Measurements from ENCODE around the gene MCU. TPM values are rescaled to one million over a fixed set of nuclear protein-coding genes. Genes with fewer than 3 reads are reported as not detected.

MCU gene
- polyA plus RNA-seq, 1 of the 3 experiments (the other 2 are of a cell fraction), result 20.6 TPM

GRCh38 chr10:72712136-72712535 lies 20.2 kb downstream of the MCU start:
- DNase-seq, result no peak
- peak overlapping the region; percentile 64 to 68; a peak in 3 of 4 replicates for H3K27ac ChIP-seq (ENCODE audit: low read depth in 2 of 2, low read length in 1 of 2)
- WGBS (ENCODE audit: low lambda C conversion rate), result 33% methylated on average over 2 of the region's 2 CpGs
- H3K4me2 ChIP-seq, result peak overlapping the region; percentile 45
- H3K27me3 ChIP-seq (ENCODE audit: insufficient read depth), result no peaks in the 10 kb centered on the region
- peaks cover 14 to 27% of the 10 kb centered on the region in 2 experiments; a peak in 3 of 4 replicates for H3K4me1 ChIP-seq (ENCODE audit: control insufficient read depth in 1 of 2, insufficient read depth in 2 of 2, low read depth in 1 of 2, low read length in 1 of 2)
- no peaks in the 10 kb centered on the region for H4K20me1 ChIP-seq (ENCODE audit: insufficient read depth)
- peaks cover 10 to 16% of the 10 kb centered on the region in 2 experiments for H3K36me3 ChIP-seq (replicated peaks in 1 of 2; ENCODE audit: control insufficient read depth in 1 of 2, insufficient read depth in 2 of 2, low read length in 1 of 2)
- peaks cover 68% of the 10 kb centered on the region for H3K79me2 ChIP-seq (ENCODE audit: insufficient read depth)
- no peaks in the 10 kb centered on the region for H3K9me3 ChIP-seq
- H3K9ac ChIP-seq, result peak overlapping the region; percentile 12; the same call in 1 of the 2 replicates
- TF ChIP-seq TCF12 (IDR thresholded peaks at IDR 0.05), result 0 out of 2 replicates have a peak, but pooled peaks have one; percentile 10
- no peak for TF ChIP-seq SMC3 (IDR thresholded peaks at IDR 0.05; ENCODE audit: low read depth, low read length)
- H2AFZ ChIP-seq (ENCODE audit: low read depth), result 0 out of 2 replicates have a peak overlapping the region, but pooled peaks have one; percentile 37
- POLR2A ChIA-PET, result no interaction called here
- no peaks in the 10 kb centered on the region for H3K9me2 ChIP-seq
- H3K4me3 ChIP-seq (ENCODE audit: low read depth in 2 of 2, low read length in 1 of 2), result no peak overlapping the region
- CTCF ChIA-PET, result no interaction called here
- H3F3A ChIP-seq (replicated peaks; ENCODE audit: insufficient read depth), result peaks cover 6% of the 10 kb centered on the region

- Histone ChIP-seq H3K9me3 (no peaks in the 10 kb centered on the region), H3K4me1 (ENCODE audit: control insufficient read depth in 1 of 2, insufficient read depth in 2 of 2, low read depth in 1 of 2, low read length in 1 of 2) (no peaks in the 10 kb centered on the region), H4K20me1 (ENCODE audit: insufficient read depth) (no peaks in the 10 kb centered on the region), H3K27ac (ENCODE audit: low read depth in 2 of 2, low read length in 1 of 2) (no peak overlapping the region), H3K4me2 (0 out of 2 replicates have a peak overlapping the region, but pooled peaks have one; percentile 3), H3K27me3 (ENCODE audit: insufficient read depth) (no peaks in the 10 kb centered on the region), H3K9me2 (no peaks in the 10 kb centered on the region), H2AFZ (ENCODE audit: low read depth) (no peak overlapping the region), H3K79me2 (ENCODE audit: insufficient read depth) (peaks cover 7% of the 10 kb centered on the region; the same call in 1 of the 2 replicates), H3K4me3 (ENCODE audit: low read depth in 2 of 2, low read length in 1 of 2) (no peak overlapping the region), H3K36me3 (replicated peaks in 1 of 2; ENCODE audit: control insufficient read depth in 1 of 2, insufficient read depth in 2 of 2, low read length in 1 of 2) (peaks cover 16 to 45% of the 10 kb centered on the region in 2 experiments), H3F3A (replicated peaks; ENCODE audit: insufficient read depth) (peaks cover 12% of the 10 kb centered on the region), H3K9ac (no peak overlapping the region)
- TF ChIP-seq RAD21 (IDR thresholded peaks at IDR 0.05; ENCODE audit: low read length), result no peak
- no peak for TF ChIP-seq RXRA (IDR thresholded peaks at IDR 0.05; ENCODE audit: borderline replicate concordance, low read depth)
- no peak for TF ChIP-seq TCF12 (IDR thresholded peaks at IDR 0.05)
- TF ChIP-seq FOXM1 (IDR thresholded peaks at IDR 0.05; ENCODE audit: low read depth), result no peak
- no peak for TF ChIP-seq TEAD4 (IDR thresholded peaks at IDR 0.05; ENCODE audit: borderline replicate concordance, insufficient read depth)
- TF ChIP-seq JUND (IDR thresholded peaks at IDR 0.05), result no peak
- no peak for TF ChIP-seq POLR2AphosphoS5 (IDR thresholded peaks at IDR 0.05; ENCODE audit: low read depth, low read length)
- no peak for TF ChIP-seq NRF1 (IDR thresholded peaks at IDR 0.05; ENCODE audit: low read depth, low read length)
- no peak for TF ChIP-seq ZBTB33 (IDR thresholded peaks at IDR 0.05; ENCODE audit: borderline replicate concordance, low read depth)
- TF ChIP-seq SMC3 (IDR thresholded peaks at IDR 0.05; ENCODE audit: low read depth, low read length), result no peak
- TF ChIP-seq MEF2A (IDR thresholded peaks at IDR 0.05; ENCODE audit: borderline replicate concordance, low read depth), result no peak
- no peak for TF ChIP-seq REST (IDR thresholded peaks at IDR 0.05; ENCODE audit: low read depth, low read length)
- no peak for TF ChIP-seq GABPA (IDR thresholded peaks at IDR 0.05; ENCODE audit: low read depth)
- no peak for TF ChIP-seq FOSL2 (IDR thresholded peaks at IDR 0.05; ENCODE audit: borderline replicate concordance, low read depth)
- TF ChIP-seq PBX3 (IDR thresholded peaks at IDR 0.05), result no peak
- CTCF ChIA-PET, result interaction anchor here (0.7 to 1.1 kb wide), 4 partner anchors 14 to 114 kb away, joined by 3 to 4 read pairs (median 3); no protein-coding TSS in a partner anchor
- POLR2A ChIA-PET, result no interaction called here
- DNase-seq, result no peak
- 93% methylated on average over 2 of the region's 2 CpGs for WGBS (ENCODE audit: low lambda C conversion rate)
Measured at GRCh38 chr10:72719941-72720592, 28.1 kb downstream of the MCU start.

Measured in SK-N-SH (cell line).